ENCODE data around the gene LPP. TPM values are rescaled to one million over a fixed set of nuclear protein-coding genes. Genes with fewer than 3 reads are reported as not detected.

The LPP gene
- total and polyA plus RNA-seq, 2 of the 13 experiments (the other 11 are each of a cell fraction or from before 2014, with no cell fraction given): 19.2 to 29.9 TPM

DNA sequence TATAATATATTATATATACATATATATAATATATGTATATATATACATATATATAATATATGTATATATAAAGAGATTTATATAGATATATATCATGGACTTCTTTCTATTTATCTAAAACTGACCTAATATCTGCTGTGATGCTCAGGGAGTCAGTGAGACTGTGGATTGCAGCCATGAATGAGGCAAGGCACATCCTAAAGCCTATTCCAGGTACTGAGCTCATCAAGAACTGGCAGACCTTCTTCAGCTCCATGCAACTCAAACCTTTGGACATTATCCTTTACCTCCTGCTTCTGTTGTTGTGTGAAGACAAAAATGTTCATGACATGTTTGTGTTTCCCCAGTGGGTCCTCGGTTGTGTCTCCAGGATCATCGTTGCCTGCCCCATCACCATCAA, 7.7 kb upstream of the LPP start:
- Histone ChIP-seq H3K27me3 (ENCODE audit: control insufficient read depth in 1 of 2, insufficient read depth in 2 of 2, low read length in 2 of 2) (no peaks in the 10 kb centered on the region), H3K4me3 (replicated peaks in 1 of 3; ENCODE audit: insufficient read depth in 1 of 3, low read depth in 2 of 3, low read length in 3 of 3) (no peak overlapping the region), H3K9me3 (ENCODE audit: low read length) (no peaks in the 10 kb centered on the region), H3K36me3 (replicated peaks in 1 of 2; ENCODE audit: control insufficient read depth in 1 of 2, insufficient read depth in 2 of 2, low read length in 2 of 2) (no peaks in the 10 kb centered on the region), H3K4me1 (ENCODE audit: insufficient read depth, low read length) (no peaks in the 10 kb centered on the region), H3K4me2 (ENCODE audit: low read depth, low read length) (no peak overlapping the region), H2AFZ (ENCODE audit: low read length) (no peak overlapping the region), H3K27ac (ENCODE audit: extremely low read length, insufficient read depth, low read length) (no peak overlapping the region), H3K9ac (ENCODE audit: insufficient read depth, low read depth, low read length) (no peak overlapping the region), H4K20me1 (ENCODE audit: insufficient read depth, low read length) (no peaks in the 10 kb centered on the region), H3K79me2 (ENCODE audit: insufficient read depth, low read length) (no peaks in the 10 kb centered on the region)
- DNase-seq (ENCODE audit: low spot score) (no peak), ATAC-seq (no peak), FAIRE-seq (no peak)
- POLR2A ChIA-PET: no interaction called here
- intact Hi-C loops (cut with micrococcal nuclease; ENCODE audit: unreplicated experiment): no loop called here
- CTCF ChIA-PET (ENCODE audit: low intra/inter-chr PET ratio, low total read pairs): no interaction called here
- in situ Hi-C loops (cut with HindIII; ENCODE audit: extremely low pct_ligation_motif_present, low pct_unique_long_range_greater_than_20kb): no loop called here
- no TSS peak for BruUV-seq (replicated peaks)
- 40% methylated on average over 2 of the region's 2 CpGs for WGBS (ENCODE audit: low lambda C conversion rate)
- TF ChIP-seq NR2F2 (IDR thresholded peaks at IDR 0.05; ENCODE audit: borderline replicate concordance, low read depth) (no peak), ARHGAP35 (CRISPR knock-in tag; IDR thresholded peaks at IDR 0.05; ENCODE audit: borderline replicate concordance) (no peak), THYN1 (CRISPR knock-in tag; IDR thresholded peaks at IDR 0.05; ENCODE audit: borderline replicate concordance, low read depth) (no peak), ZFX (CRISPR knock-in tag; IDR thresholded peaks at IDR 0.05; ENCODE audit: low read depth) (no peak), ZNF567 (CRISPR knock-in tag; IDR thresholded peaks at IDR 0.05; ENCODE audit: borderline replicate concordance) (no peak), ATM (IDR thresholded peaks at IDR 0.05; ENCODE audit: borderline replicate concordance) (no peak), RORA (CRISPR knock-in tag; IDR thresholded peaks at IDR 0.05) (no peak), ZNF12 (CRISPR knock-in tag; IDR thresholded peaks at IDR 0.05) (no peak), ZNF256 (CRISPR knock-in tag; conservative IDR thresholded peaks at IDR 0.05) (no peak), ZNF331 (CRISPR knock-in tag; IDR thresholded peaks at IDR 0.05) (no peak), CCAR2 (optimal IDR thresholded peaks at IDR 0.05; ENCODE audit: low read depth, low read length) (no peak), ZNF343 (CRISPR knock-in tag; IDR thresholded peaks at IDR 0.05) (no peak), MXI1 (IDR thresholded peaks at IDR 0.05; ENCODE audit: borderline replicate concordance, low read depth, low read length) (no peak), ZNF598 (CRISPR knock-in tag; IDR thresholded peaks at IDR 0.05; ENCODE audit: borderline replicate concordance) (no peak)
- TF ChIP-seq, protein P1, sequence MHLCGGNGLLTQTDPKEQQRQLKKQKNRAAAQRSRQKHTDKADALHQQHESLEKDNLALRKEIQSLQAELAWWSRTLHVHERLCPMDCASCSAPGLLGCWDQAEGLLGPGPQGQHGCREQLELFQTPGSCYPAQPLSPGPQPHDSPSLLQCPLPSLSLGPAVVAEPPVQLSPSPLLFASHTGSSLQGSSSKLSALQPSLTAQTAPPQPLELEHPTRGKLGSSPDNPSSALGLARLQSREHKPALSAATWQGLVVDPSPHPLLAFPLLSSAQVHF (CRISPR knock-in tag; IDR thresholded peaks at IDR 0.05): no peak
- TF ChIP-seq, protein P2, sequence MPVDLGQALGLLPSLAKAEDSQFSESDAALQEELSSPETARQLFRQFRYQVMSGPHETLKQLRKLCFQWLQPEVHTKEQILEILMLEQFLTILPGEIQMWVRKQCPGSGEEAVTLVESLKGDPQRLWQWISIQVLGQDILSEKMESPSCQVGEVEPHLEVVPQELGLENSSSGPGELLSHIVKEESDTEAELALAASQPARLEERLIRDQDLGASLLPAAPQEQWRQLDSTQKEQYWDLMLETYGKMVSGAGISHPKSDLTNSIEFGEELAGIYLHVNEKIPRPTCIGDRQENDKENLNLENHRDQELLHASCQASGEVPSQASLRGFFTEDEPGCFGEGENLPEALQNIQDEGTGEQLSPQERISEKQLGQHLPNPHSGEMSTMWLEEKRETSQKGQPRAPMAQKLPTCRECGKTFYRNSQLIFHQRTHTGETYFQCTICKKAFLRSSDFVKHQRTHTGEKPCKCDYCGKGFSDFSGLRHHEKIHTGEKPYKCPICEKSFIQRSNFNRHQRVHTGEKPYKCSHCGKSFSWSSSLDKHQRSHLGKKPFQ (CRISPR knock-in tag; IDR thresholded peaks at IDR 0.05; ENCODE audit: insufficient replicate concordance): no peak
- TF ChIP-seq, protein P3, sequence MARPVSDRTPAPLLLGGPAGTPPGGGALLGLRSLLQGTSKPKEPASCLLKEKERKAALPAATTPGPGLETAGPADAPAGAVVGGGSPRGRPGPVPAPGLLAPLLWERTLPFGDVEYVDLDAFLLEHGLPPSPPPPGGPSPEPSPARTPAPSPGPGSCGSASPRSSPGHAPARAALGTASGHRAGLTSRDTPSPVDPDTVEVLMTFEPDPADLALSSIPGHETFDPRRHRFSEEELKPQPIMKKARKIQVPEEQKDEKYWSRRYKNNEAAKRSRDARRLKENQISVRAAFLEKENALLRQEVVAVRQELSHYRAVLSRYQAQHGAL (CRISPR knock-in tag; IDR thresholded peaks at IDR 0.05; ENCODE audit: not compliant biosample characterization): no peak
- TF ChIP-seq, protein P4, sequence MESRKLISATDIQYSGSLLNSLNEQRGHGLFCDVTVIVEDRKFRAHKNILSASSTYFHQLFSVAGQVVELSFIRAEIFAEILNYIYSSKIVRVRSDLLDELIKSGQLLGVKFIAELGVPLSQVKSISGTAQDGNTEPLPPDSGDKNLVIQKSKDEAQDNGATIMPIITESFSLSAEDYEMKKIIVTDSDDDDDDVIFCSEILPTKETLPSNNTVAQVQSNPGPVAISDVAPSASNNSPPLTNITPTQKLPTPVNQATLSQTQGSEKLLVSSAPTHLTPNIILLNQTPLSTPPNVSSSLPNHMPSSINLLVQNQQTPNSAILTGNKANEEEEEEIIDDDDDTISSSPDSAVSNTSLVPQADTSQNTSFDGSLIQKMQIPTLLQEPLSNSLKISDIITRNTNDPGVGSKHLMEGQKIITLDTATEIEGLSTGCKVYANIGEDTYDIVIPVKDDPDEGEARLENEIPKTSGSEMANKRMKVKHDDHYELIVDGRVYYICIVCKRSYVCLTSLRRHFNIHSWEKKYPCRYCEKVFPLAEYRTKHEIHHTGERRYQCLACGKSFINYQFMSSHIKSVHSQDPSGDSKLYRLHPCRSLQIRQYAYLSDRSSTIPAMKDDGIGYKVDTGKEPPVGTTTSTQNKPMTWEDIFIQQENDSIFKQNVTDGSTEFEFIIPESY (CRISPR knock-in tag; IDR thresholded peaks at IDR 0.05): no peak
- TF ChIP-seq, protein P5, sequence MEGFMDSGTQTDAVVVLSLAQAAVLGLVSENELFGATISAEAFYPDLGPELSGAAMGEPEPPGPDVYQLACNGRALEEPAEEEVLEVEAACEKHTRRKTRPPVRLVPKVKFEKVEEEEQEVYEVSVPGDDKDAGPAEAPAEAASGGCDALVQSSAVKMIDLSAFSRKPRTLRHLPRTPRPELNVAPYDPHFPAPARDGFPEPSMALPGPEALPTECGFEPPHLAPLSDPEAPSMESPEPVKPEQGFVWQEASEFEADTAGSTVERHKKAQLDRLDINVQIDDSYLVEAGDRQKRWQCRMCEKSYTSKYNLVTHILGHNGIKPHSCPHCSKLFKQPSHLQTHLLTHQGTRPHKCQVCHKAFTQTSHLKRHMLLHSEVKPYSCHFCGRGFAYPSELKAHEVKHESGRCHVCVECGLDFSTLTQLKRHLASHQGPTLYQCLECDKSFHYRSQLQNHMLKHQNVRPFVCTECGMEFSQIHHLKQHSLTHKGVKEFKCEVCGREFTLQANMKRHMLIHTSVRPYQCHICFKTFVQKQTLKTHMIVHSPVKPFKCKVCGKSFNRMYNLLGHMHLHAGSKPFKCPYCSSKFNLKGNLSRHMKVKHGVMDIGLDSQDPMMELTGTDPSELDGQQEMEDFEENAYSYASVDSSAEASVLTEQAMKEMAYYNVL (CRISPR knock-in tag; IDR thresholded peaks at IDR 0.05; ENCODE audit: borderline replicate concordance): no peak
